Osteoblast (primary cell): ENCODE measurements around the gene ABCC4. TPM values are rescaled to one million over a fixed set of nuclear protein-coding genes. Genes with fewer than 3 reads are reported as not detected.

ENCODE experiments used
- DNase-seq: peaks from one replicate; pipeline ENCODE4 v3.0.0; 2011; ENCODE audit warnings: low spot score, mixed read lengths; ENCODE audit not compliant: insufficient read length; ENCODE audit errors: missing footprints
- H2AFZ ChIP-seq: 2 replicates; pipeline ENCODE4 v1.6.0; 2011; ENCODE audit warnings: mild to moderate bottlenecking, low read length
- H3K27ac ChIP-seq: 2 replicates; pipeline ENCODE4 v1.5.1; 2011; ENCODE audit warnings: mild to moderate bottlenecking, low read depth, low read length, moderate library complexity
- H3K27me3 ChIP-seq: 2 replicates; pipeline ENCODE4 v1.6.0; 2012; ENCODE audit warnings: mild to moderate bottlenecking, control low read depth, inconsistent platforms, low read length, moderate library complexity; ENCODE audit not compliant: insufficient read depth
- H3K36me3 ChIP-seq: 2 replicates; pipeline ENCODE4 v1.5.1; 2011; ENCODE audit warnings: mild to moderate bottlenecking, low read length, control low read depth, moderate library complexity; ENCODE audit not compliant: insufficient read depth
- H3K4me1 ChIP-seq: 2 replicates; pipeline ENCODE4 v1.5.1; 2011; ENCODE audit warnings: mild to moderate bottlenecking, low read length, control low read depth, moderate library complexity; ENCODE audit not compliant: insufficient read depth
- H3K4me2 ChIP-seq: 2 replicates; pipeline ENCODE4 v1.6.0; 2011; ENCODE audit warnings: mild to moderate bottlenecking, low read length; ENCODE audit not compliant: insufficient read depth
- H3K4me3 ChIP-seq: fragments of 200-600 bp; sonication (generic); 3 replicates; pipeline ENCODE4 v1.5.1; 2012; ENCODE audit warnings: mild to moderate bottlenecking, low read length, inconsistent platforms; ENCODE audit not compliant: insufficient read depth
- H3K79me2 ChIP-seq: 2 replicates; pipeline ENCODE4 v1.6.0; 2012; ENCODE audit warnings: mild to moderate bottlenecking, low read length, control low read depth, inconsistent platforms; ENCODE audit not compliant: insufficient read depth
- H3K9me3 ChIP-seq: 2 replicates; pipeline ENCODE4 v1.5.1; 2011; ENCODE audit warnings: low read depth, low read length, control low read depth
- H4K20me1 ChIP-seq: 2 replicates; pipeline ENCODE4 v1.6.0; 2012; ENCODE audit warnings: mild to moderate bottlenecking, low read length, control low read depth; ENCODE audit not compliant: insufficient read depth
- total RNA-seq: library from RNA; depleted of rRNA; stranded (reverse); fragments of >200 nt; gene quantifications from 2 replicates; pipeline ENCODE4 v1.2.3, GENCODE V29; 2012
- TF ChIP-seq, protein P1 (sequence below): IDR thresholded peaks from 2 replicates; pipeline ENCODE4 v1.5.1; 2011; ENCODE audit warnings: mild to moderate bottlenecking, low read depth, low read length, moderate library complexity; ENCODE audit errors: extremely low read depth

The ABCC4 gene
- total RNA-seq, 1 donor: 27.5 TPM

DNA sequence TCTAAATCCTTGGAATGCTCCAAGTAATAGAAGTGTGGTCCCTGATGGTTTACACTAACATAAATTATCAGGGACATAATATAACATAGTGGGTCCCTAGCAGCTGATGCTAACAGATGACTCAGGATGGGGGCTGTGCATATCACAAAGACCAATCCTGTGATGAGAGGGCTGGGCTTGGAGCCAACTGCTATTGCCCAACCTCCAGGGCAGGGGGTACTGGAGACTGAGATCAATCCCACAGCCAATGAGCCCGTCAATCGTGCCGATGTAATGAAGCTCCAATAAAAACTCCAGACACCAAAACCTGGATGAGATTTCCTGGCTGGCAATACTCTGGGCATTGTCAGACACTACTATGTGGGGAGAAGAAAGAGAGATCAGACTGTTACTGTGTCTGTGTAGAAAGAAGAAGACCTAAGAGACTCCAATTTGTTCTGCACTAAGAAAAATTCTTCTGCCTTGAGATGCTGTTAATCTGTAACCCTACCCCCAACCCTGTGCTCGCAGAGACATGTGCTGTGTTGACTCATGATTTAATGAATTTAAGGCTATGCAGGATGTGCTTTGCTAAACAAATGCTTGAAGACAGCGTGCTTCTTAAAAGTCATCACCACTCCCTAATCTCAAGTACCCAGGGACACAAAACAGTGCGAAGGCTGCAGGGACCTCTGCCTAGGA lies 33.4 kb downstream of the ABCC4 start:
- TF ChIP-seq, protein P1, sequence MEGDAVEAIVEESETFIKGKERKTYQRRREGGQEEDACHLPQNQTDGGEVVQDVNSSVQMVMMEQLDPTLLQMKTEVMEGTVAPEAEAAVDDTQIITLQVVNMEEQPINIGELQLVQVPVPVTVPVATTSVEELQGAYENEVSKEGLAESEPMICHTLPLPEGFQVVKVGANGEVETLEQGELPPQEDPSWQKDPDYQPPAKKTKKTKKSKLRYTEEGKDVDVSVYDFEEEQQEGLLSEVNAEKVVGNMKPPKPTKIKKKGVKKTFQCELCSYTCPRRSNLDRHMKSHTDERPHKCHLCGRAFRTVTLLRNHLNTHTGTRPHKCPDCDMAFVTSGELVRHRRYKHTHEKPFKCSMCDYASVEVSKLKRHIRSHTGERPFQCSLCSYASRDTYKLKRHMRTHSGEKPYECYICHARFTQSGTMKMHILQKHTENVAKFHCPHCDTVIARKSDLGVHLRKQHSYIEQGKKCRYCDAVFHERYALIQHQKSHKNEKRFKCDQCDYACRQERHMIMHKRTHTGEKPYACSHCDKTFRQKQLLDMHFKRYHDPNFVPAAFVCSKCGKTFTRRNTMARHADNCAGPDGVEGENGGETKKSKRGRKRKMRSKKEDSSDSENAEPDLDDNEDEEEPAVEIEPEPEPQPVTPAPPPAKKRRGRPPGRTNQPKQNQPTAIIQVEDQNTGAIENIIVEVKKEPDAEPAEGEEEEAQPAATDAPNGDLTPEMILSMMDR: no peak
- Histone ChIP-seq H3K36me3 (no peaks in the 10 kb centered on the region), H2AFZ (no peak overlapping the region), H4K20me1 (no peaks in the 10 kb centered on the region), H3K79me2 (peaks cover 10% of the 10 kb centered on the region), H3K27me3 (no peaks in the 10 kb centered on the region), H3K4me1 (peaks cover 45% of the 10 kb centered on the region), H3K4me3 (no peak overlapping the region), H3K27ac (peak overlapping the region; percentile 71), H3K9me3 (no peaks in the 10 kb centered on the region), H3K4me2 (peak overlapping the region; percentile 59)
- DNase-seq: peak; percentile 23

DNA sequence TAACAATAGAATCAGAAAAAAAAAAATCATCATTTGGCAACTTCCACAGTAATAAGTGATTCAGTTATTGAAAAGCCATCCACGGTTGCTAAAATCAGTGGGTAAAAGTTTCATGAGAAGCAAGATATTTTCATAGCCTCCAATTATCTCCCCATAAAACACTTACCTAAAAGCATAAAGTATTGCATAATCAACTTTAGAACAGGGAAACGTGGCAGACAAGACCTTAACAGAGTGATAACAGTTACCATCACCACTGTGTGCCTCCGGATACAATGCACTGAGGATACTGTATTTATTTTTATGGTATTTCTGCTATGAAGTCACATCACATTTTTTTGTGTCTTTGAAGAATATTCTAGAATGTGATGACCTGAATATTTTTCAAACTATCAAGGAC lies 37.0 kb downstream of the ABCC4 start:
- no peak for DNase-seq
- Histone ChIP-seq H3K4me2 (no peak overlapping the region), H3K27me3 (no peaks in the 10 kb centered on the region), H3K27ac (no peak overlapping the region), H2AFZ (no peak overlapping the region), H4K20me1 (no peaks in the 10 kb centered on the region), H3K9me3 (no peaks in the 10 kb centered on the region), H3K79me2 (no peaks in the 10 kb centered on the region), H3K4me3 (no peak overlapping the region), H3K36me3 (no peaks in the 10 kb centered on the region), H3K4me1 (peaks cover 20% of the 10 kb centered on the region)
- TF ChIP-seq, protein P1: no peak

DNA sequence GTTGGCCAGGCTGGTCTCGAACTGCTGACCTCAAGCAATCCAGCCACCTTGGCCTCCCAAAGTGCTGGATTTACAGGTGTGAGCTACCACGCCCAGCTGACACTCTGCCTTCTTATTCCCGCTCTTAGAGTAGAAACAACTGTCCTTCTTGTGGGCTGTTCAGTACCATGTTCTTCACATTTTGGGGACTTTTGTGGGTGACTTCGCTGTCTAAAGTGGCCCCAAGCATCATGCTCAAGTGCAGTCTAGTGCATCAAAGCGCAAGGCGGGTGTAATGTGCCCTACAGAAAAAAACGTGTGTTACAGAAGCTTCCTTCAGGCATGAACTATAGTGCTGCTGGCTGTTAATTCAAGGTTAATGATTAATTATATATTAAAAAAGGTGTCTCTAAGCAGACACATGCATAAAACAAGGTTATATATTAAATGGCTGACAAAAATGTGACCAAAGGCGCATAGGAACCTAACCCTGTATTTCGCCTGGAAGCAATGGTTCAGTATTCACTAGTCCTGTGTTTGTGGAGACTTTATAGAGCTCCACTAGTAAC lies 38.3 kb downstream of the ABCC4 start:
- TF ChIP-seq, protein P1: no peak
- Histone ChIP-seq H3K4me3 (no peak overlapping the region), H3K9me3 (no peaks in the 10 kb centered on the region), H3K27ac (no peak overlapping the region), H3K36me3 (no peaks in the 10 kb centered on the region), H3K79me2 (no peaks in the 10 kb centered on the region), H3K4me2 (no peak overlapping the region), H3K4me1 (peaks cover 8% of the 10 kb centered on the region), H2AFZ (no peak overlapping the region), H4K20me1 (peaks cover 3% of the 10 kb centered on the region), H3K27me3 (no peaks in the 10 kb centered on the region)
- DNase-seq: no peak

DNA sequence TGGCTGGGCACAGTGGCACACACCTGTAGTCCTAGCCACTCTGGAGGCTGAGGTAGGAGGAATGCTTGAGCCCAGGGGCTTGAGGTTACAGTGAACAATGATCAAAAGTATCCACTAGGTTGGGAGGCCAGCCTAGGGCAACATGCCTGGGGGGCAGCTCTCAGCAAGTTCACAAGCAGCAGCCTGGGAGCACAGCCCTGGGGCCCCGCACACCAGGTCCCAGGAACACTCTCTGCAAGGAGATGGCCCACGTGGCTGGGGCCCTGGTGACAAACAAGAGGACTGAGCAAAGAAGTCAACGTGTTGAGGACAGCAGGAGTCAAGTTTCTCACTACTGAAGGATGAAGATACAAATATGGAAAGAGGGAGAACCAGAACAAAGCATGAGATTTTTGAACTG lies 39.3 kb downstream of the ABCC4 start:
- H3K27me3 ChIP-seq: no peaks in the 10 kb centered on the region
- TF ChIP-seq, protein P1: no peak
- peaks cover 3% of the 10 kb centered on the region for H4K20me1 ChIP-seq
- H3K4me2 ChIP-seq: no peak overlapping the region
- H3K9me3 ChIP-seq: no peaks in the 10 kb centered on the region
- no peak overlapping the region for H2AFZ ChIP-seq
- H3K36me3 ChIP-seq: no peaks in the 10 kb centered on the region
- no peak overlapping the region for H3K27ac ChIP-seq
- H3K79me2 ChIP-seq: no peaks in the 10 kb centered on the region
- no peak for DNase-seq
- no peaks in the 10 kb centered on the region for H3K4me1 ChIP-seq
- no peak overlapping the region for H3K4me3 ChIP-seq
